K562 (cell line): ENCODE data around the gene C22orf31. TPM values are rescaled to one million over a fixed set of nuclear protein-coding genes. Genes with fewer than 3 reads are reported as not detected.

Experiments used
- CBX3 ChIP-seq, 2 experiments: IDR thresholded peaks; 1 replicate in 1 of 2; 2 replicates in 1 of 2; pipeline ENCODE4 v1.6.1; 2012; ENCODE audit warnings: inconsistent platforms in 2 of 2, low read length in 2 of 2, borderline replicate concordance in 1 of 2, control low read depth in 1 of 2
- DPF2 ChIP-seq: fragments of 450-650 bp; IDR thresholded peaks from 2 replicates; pipeline ENCODE4 v1.6.1; 2016
- FOXK2 ChIP-seq, 2 experiments: fragments of 450-650 bp; IDR thresholded peaks in 1 of 2; conservative IDR thresholded peaks in 1 of 2; 2 replicates each; pipeline ENCODE4 v1.6.1; 2016; ENCODE audit warnings: low read depth in 2 of 2, mild to moderate bottlenecking in 1 of 2
- GATAD2A ChIP-seq: fragments of 450-650 bp; IDR thresholded peaks from 2 replicates; pipeline ENCODE4 v1.6.1; 2017
- ILF3 ChIP-seq: fragments of 450-650 bp; IDR thresholded peaks from 2 replicates; pipeline ENCODE4 v1.6.1; 2018; ENCODE audit warnings: antibody characterized with exemption, mild to moderate bottlenecking, moderate library complexity, borderline replicate concordance
- ILK ChIP-seq: fragments of 450-650 bp; IDR thresholded peaks from 2 replicates; pipeline ENCODE4 v1.6.1; 2016; ENCODE audit warnings: missing genetic modification characterization, low read depth, mild to moderate bottlenecking, missing compliant biosample characterization, moderate library complexity, borderline replicate concordance
- NFATC3 ChIP-seq: fragments of 450-650 bp; IDR thresholded peaks from 2 replicates; pipeline ENCODE4 v1.6.1; 2017; ENCODE audit warnings: mild to moderate bottlenecking
- NR2C1 ChIP-seq, 2 experiments: fragments of 450-650 bp; IDR thresholded peaks; 2 replicates each; pipeline ENCODE4 v1.6.1; 2017; ENCODE audit warnings: mild to moderate bottlenecking in 2 of 2, antibody characterized with exemption in 1 of 2, inconsistent platforms in 1 of 2, missing compliant biosample characterization in 1 of 2, missing genetic modification characterization in 1 of 2
- NR2C2 ChIP-seq, 2 experiments: fragments of 200-800 bp in 1 of 2; sonication (Bioruptor generic) in 1 of 2; sonication (generic) in 1 of 2; formaldehyde crosslinking in 1 of 2; IDR thresholded peaks; 2 replicates each; pipeline versions ENCODE4 v1.6.1 to v1.8.0; 2016 to 2022; ENCODE audit warnings: mild to moderate bottlenecking in 1 of 2, missing compliant biosample characterization in 1 of 2, missing genetic modification characterization in 1 of 2, missing genetic modification reagents in 1 of 2
- NRF1 ChIP-seq, 2 experiments: fragments of 450-650 bp; IDR thresholded peaks in 1 of 2; conservative IDR thresholded peaks in 1 of 2; 2 replicates each; pipeline ENCODE4 v1.6.1; 2014; ENCODE audit warnings: mild to moderate bottlenecking in 2 of 2
- POLR2AphosphoS5 ChIP-seq: IDR thresholded peaks from 2 replicates; pipeline ENCODE4 v1.6.1; 2011; ENCODE audit warnings: mild to moderate bottlenecking, low read depth, low read length, moderate library complexity; ENCODE audit not compliant: control insufficient read depth, insufficient read depth
- SMARCA4 ChIP-seq: fragments of 450-650 bp; IDR thresholded peaks from 2 replicates; pipeline ENCODE4 v1.6.1; 2016
- SNRNP70 ChIP-seq: fragments of 200-400 bp; formaldehyde crosslinking; optimal IDR thresholded peaks from 2 replicates; pipeline ENCODE3; 2017; ENCODE audit warnings: low read depth, low read length
- U2AF1 ChIP-seq: fragments of 200-400 bp; formaldehyde crosslinking; optimal IDR thresholded peaks from 2 replicates; pipeline ENCODE3; 2017; ENCODE audit warnings: mild to moderate bottlenecking, low read depth, low read length, moderate library complexity
- ZKSCAN8 ChIP-seq: fragments of 200-800 bp; sonication (Bioruptor generic); IDR thresholded peaks from 2 replicates; pipeline ENCODE4 v1.6.1; 2016; ENCODE audit warnings: missing genetic modification characterization, missing compliant biosample characterization
- polyA plus RNA-seq, 8 experiments: library from polyadenylated mRNA; depleted of rRNA in 4 of 8; stranded (reverse) in 5 of 8; unstranded in 3 of 8; fragments of >200 nt; fragmentation: Nextera tagmentation in 2 of 8; fragmentation: Illumina TruSeq in 1 of 8; extraction: Ambion mirVana in 2 of 8; extraction: Trizol in 1 of 8; gene quantifications; 2 replicates each; pipeline versions ENCODE4 v1.2.1 to v1.2.3, GENCODE V29; 2011 to 2014; ENCODE audit warnings: inconsistent platforms in 1 of 8, missing spikeins in 1 of 8
- total RNA-seq, 7 experiments: library from RNA; depleted of rRNA in 6 of 7; stranded (reverse); fragments of >200 nt in 6 of 7; fragmentation: Illumina TruSeq in 2 of 7; extraction: Trizol in 2 of 7; gene quantifications; 2 replicates each; pipeline versions ENCODE4 v1.2.1 to v1.2.3, GENCODE V29; 2011 to 2021; ENCODE audit warnings: low replicate concordance in 1 of 7
- TF ChIP-seq, protein P1 (sequence below): fragments of 450-650 bp; IDR thresholded peaks from 2 replicates; pipeline ENCODE4 v1.6.1; 2017; ENCODE audit warnings: mild to moderate bottlenecking, moderate library complexity
- TF ChIP-seq, protein P2 (sequence below): fragments of 450-650 bp; formaldehyde crosslinking; IDR thresholded peaks from 2 replicates; pipeline ENCODE4 v1.4.0; 2020; ENCODE audit warnings: mild to moderate bottlenecking, moderate library complexity
- TF ChIP-seq, protein P3 (sequence below), 2 experiments: IDR thresholded peaks; 2 replicates each; pipeline ENCODE4 v1.6.1; 2011; ENCODE audit warnings: borderline replicate concordance in 1 of 2, control low read depth in 1 of 2, low read depth in 1 of 2, low read length in 1 of 2, mild to moderate bottlenecking in 1 of 2, mixed read lengths in 1 of 2, moderate library complexity in 1 of 2; ENCODE audit not compliant: insufficient read depth in 1 of 2, insufficient read length in 1 of 2, poor library complexity in 1 of 2, severe bottlenecking in 1 of 2; ENCODE audit errors: extremely low read depth in 1 of 2
- TF ChIP-seq, protein P4 (sequence below): sonication (generic); IDR thresholded peaks from 2 replicates; pipeline ENCODE4 v1.6.1; 2016
- TF ChIP-seq, protein P5 (sequence below): fragments of 250-450 bp; sonication (Bioruptor Pico); IDR thresholded peaks from 2 replicates; pipeline ENCODE4 v1.5.0; 2020; ENCODE audit warnings: mild to moderate bottlenecking

C22orf31 gene
- total and polyA plus RNA-seq, 9 of the 15 experiments (the other 6 are each of a cell fraction or from before 2014, with no cell fraction given), result not detected

DNA sequence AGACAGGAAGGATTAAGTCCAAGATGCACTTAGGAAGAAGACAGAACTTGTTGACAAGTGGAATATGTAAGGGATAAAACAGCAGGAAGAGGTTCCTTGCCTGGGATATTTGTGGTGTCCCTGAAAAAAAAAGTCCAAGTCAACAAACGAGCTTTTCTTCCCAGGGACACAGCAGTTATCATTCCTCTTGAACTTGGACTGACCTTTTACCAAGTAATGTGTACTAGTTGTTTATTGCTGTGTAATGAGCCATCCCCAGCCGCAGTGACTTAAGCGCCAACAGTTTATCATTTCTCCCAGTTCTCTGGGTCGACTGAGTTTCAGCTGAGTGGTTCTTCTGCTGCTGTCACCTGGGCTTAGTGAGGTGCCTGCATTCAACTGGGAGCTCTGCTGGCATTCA lies 48.2 kb upstream of the C22orf31 start (continued):
- TF ChIP-seq, protein P1, sequence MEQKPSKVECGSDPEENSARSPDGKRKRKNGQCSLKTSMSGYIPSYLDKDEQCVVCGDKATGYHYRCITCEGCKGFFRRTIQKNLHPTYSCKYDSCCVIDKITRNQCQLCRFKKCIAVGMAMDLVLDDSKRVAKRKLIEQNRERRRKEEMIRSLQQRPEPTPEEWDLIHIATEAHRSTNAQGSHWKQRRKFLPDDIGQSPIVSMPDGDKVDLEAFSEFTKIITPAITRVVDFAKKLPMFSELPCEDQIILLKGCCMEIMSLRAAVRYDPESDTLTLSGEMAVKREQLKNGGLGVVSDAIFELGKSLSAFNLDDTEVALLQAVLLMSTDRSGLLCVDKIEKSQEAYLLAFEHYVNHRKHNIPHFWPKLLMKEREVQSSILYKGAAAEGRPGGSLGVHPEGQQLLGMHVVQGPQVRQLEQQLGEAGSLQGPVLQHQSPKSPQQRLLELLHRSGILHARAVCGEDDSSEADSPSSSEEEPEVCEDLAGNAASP, result no peak
- TF ChIP-seq DPF2 (peak; percentile 30; the same call in 1 of the 2 replicates), CBX3 (IDR thresholded peaks at IDR 0.05; ENCODE audit: borderline replicate concordance in 1 of 2, low read length in 2 of 2) (no peak), NR2C2 (CRISPR knock-in tag; IDR thresholded peaks at IDR 0.05) (no peak), NR2C2 (tag; IDR thresholded peaks at IDR 0.05) (peak; percentile 38; the same call in 1 of the 2 replicates), ILF3 (no peak), NR2C1 (IDR thresholded peaks at IDR 0.05) (0 out of 2 replicates have a peak, but pooled peaks have one; percentile 3), NR2C1 (tag; IDR thresholded peaks at IDR 0.05) (no peak), SMARCA4 (0 out of 2 replicates have a peak, but pooled peaks have one; percentile 13), POLR2AphosphoS5 (no peak), NFATC3 (no peak), NRF1 (conservative IDR thresholded peaks at IDR 0.05 in 1 of 2, IDR thresholded peaks at IDR 0.05 in 1 of 2) (no peak), U2AF1 (no peak), GATAD2A (no peak), ILK (tag) (no peak), FOXK2 (conservative IDR thresholded peaks at IDR 0.05 in 1 of 2, IDR thresholded peaks at IDR 0.05 in 1 of 2; ENCODE audit: low read depth in 2 of 2) (0 out of 4 replicates have a peak, but pooled peaks of 1 of the 2 experiments have one; percentile 22), SNRNP70 (no peak), ZKSCAN8 (CRISPR knock-in tag) (peak; percentile 82; the same call in 1 of the 2 replicates)
- TF ChIP-seq, protein P2, sequence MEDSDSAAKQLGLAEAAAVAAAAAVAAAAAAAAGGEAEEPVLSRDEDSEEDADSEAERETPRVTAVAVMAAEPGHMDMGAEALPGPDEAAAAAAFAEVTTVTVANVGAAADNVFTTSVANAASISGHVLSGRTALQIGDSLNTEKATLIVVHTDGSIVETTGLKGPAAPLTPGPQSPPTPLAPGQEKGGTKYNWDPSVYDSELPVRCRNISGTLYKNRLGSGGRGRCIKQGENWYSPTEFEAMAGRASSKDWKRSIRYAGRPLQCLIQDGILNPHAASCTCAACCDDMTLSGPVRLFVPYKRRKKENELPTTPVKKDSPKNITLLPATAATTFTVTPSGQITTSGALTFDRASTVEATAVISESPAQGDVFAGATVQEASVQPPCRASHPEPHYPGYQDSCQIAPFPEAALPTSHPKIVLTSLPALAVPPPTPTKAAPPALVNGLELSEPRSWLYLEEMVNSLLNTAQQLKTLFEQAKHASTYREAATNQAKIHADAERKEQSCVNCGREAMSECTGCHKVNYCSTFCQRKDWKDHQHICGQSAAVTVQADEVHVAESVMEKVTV (CRISPR knock-in tag), result no peak
- TF ChIP-seq, protein P3, sequence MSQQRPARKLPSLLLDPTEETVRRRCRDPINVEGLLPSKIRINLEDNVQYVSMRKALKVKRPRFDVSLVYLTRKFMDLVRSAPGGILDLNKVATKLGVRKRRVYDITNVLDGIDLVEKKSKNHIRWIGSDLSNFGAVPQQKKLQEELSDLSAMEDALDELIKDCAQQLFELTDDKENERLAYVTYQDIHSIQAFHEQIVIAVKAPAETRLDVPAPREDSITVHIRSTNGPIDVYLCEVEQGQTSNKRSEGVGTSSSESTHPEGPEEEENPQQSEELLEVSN (IDR thresholded peaks at IDR 0.05; ENCODE audit: borderline replicate concordance in 1 of 2, extremely low read depth in 1 of 2, insufficient read depth in 1 of 2, insufficient read length in 1 of 2, low read depth in 1 of 2, low read length in 1 of 2, poor library complexity in 1 of 2, severe bottlenecking in 1 of 2), result no peak
- TF ChIP-seq, protein P4, sequence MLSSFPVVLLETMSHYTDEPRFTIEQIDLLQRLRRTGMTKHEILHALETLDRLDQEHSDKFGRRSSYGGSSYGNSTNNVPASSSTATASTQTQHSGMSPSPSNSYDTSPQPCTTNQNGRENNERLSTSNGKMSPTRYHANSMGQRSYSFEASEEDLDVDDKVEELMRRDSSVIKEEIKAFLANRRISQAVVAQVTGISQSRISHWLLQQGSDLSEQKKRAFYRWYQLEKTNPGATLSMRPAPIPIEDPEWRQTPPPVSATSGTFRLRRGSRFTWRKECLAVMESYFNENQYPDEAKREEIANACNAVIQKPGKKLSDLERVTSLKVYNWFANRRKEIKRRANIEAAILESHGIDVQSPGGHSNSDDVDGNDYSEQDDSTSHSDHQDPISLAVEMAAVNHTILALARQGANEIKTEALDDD, result peak; percentile 99
- TF ChIP-seq, protein P5, sequence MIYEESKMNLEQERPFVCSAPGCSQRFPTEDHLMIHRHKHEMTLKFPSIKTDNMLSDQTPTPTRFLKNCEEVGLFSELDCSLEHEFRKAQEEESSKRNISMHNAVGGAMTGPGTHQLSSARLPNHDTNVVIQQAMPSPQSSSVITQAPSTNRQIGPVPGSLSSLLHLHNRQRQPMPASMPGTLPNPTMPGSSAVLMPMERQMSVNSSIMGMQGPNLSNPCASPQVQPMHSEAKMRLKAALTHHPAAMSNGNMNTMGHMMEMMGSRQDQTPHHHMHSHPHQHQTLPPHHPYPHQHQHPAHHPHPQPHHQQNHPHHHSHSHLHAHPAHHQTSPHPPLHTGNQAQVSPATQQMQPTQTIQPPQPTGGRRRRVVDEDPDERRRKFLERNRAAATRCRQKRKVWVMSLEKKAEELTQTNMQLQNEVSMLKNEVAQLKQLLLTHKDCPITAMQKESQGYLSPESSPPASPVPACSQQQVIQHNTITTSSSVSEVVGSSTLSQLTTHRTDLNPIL, result no peak
